GM19467 (cell line): ENCODE results near the gene FARS2.
"Not testable (repeated sequence)": the region's sequence is repeated elsewhere in the genome, so short reads cannot be mapped to it uniquely, and the experiment has no call there.

Experiments
- ATAC-seq: cut with Tn5 transposase; IDR thresholded peaks from one replicate; pipeline ENCODE4 v1.9.1; 2021; ENCODE audit warnings: mild to moderate bottlenecking, moderate library complexity; ENCODE audit not compliant: unreplicated experiment

FARS2 gene

GRCh38 chr6:5563086-5563485, 301.8 kb downstream of the FARS2 start:
- ATAC-seq: no peak

DNA sequence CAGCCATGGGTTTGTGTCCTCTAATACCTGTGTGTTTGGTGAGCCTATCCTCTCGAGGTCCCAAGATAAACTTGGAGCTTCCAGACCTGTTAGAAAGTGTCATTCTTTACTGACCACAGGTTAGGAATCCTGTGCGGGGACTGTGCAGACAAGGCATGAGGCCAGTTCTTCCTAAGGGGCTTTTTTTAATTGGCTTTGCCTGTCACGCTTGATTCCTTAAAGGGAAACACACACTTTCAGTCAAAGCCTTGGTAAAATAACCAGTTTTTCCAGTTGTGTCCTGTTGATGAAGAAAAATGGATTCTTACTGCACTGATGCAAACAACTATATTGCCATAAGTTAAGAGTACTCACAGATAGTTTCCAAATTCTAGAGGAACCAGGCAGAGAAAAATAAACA, 303.4 kb downstream of the FARS2 start:
- not testable (repeated sequence) for ATAC-seq

DNA sequence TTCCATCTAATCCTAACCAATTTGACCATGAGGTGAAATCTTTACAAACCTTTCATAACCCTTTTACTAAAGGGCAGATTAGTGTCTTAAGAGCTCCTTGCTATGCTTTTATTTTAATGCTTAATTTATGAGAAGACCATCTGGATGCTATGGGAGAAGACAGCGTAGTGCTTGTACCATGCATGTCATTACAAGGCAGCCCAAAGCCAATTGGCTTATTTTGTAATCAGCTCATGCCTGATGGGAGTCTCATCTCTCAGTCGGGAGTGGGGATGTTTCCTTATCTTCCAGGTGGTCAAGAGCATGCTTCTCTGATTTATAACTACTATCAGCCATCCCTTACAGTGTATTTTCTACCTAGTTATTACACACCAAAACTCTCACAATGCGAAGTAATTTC, 304.7 kb downstream of the FARS2 start:
- ATAC-seq: no peak

DNA sequence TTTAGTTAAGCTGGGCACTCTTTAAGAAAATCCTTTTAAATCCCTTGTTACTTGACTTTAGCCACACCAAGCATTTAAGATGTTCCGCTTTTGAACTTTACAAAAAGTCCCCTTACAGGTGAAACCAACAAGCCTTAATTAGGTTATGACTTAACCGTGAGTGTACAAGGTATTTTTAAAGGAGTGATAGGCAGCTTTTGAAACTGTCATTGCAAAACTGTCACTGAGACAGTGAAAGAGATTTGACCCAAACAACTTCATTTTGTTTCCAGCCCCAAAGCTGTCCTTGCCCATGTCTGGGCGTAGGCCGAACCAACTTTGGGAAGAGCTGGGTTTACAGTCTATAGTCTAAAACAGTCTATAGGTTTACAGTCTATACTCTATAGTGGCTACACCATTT, 305.4 kb downstream of the FARS2 start:
- no peak for ATAC-seq

DNA sequence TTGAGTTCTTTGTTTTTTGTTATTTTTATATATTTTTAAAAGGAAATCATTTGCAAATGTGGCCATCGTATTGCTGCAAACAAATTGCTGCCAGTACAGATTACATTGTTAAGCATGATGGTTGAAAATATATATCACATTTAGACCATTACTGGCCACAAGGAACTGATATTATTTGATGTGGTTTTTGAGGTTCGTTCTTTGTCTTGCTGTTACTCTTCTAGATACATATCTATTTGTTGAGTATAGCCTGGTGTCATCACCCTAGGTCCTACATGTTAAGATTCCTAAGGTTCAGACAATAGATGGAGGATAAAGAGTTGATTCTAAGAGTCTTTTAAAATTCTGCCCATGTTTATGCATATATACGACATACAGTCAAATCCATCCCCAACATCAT, 306.0 kb downstream of the FARS2 start:
- no peak for ATAC-seq

DNA sequence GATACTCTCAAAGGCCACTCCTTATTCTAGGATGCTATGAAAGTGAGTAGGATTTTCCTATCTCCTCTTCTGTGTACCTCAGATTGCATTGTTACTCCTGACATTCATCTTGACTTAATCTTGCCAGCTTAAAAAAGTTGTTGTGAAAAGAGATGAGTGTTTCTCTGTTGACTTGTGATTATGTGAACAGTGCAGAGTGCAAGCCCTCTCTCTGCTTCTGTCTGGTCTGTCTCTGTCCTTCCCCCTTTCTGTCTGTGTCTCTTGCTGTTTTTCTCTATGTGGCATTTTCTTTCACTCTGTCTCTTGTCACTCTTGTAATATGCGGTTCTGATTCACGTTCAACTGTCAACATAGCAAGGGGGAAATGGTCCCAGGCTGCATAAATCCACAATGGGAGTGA, 306.6 kb downstream of the FARS2 start:
- ATAC-seq: no peak

DNA sequence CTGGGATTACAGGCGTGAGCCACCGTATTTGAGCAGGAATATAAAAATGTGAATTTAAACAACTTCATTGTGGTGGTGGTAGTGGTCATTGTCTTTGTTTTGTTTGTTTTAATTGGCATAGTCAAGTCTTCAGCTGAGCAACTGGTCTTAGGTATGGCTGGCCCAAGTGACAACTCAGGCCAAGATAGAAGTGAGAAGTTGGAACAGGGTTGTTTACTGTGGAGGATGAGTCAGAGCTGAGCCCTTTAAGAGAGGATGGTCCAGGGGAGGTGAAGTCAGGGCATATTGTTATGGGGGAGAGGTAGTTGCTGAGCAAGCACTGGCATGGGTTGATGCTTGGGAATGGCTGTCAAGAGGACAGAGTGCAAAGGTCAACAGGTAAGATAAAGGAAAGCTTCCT, 308.2 kb downstream of the FARS2 start:
- no peak for ATAC-seq

DNA sequence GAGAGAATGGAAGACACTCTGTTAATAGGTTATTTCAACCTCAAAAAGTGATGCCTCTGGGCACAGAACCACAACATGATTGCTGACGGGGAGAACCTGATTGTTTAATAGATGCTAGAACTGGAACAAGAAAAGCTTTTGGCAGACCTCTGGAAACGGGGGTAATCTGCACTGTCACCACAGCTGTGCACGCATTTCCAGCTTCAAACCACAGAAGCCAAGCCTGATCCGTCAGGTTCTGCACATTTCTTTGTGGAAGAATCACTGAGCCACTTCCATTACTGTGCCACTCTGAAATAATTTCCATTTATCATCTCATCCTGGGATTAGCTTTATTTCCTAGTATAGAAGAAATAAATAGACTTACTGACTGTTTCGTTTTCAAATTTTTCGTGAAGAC, 309.3 kb downstream of the FARS2 start:
- no peak for ATAC-seq

GRCh38 chr6:5580736-5581581, 319.6 kb downstream of the FARS2 start:
- ATAC-seq: no peak

DNA sequence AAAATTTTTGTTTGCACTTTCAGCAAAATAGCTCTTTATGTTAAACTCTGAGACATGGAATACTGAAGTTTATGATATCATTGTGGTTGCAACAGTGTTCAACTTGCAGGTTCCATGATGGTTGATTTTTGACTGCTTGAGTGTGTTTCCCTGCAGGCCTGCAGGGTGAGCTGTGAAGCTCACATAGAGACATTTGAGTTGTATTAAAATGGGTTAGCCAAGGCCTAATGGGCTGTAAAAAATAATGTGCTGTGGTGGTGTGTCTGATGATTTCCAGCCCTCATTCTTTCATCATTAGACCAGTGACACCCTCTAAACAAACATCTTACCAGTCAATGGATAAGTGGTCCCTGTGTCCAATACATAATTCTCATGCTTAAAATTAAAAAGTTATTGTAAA, 321.4 kb downstream of the FARS2 start:
- ATAC-seq: no peak

GRCh38 chr6:5583528-5583927, 322.2 kb downstream of the FARS2 start:
- ATAC-seq: no peak

- no peak for ATAC-seq
These were observed 322.8 kb downstream of the FARS2 start for GRCh38 chr6:5584078-5584482.

DNA sequence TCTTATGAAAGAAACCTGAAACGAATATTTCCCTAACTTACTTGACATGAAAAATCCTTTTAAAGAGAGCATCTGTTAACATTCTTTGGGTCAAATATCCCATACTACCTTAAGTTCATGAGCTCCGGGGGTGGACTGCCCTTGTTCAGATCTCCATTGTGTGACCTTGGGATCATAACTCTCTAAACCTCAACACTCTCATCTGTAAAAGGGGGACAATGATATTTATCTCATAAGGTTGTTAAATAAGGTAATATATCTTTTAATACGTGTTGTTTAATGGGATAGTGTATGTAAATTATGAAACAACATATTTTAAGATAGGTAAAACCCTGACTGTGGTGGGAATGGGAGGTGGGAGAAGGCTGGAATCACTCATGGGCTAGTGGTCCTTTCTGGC, 326.3 kb downstream of the FARS2 start:
- no peak for ATAC-seq

DNA sequence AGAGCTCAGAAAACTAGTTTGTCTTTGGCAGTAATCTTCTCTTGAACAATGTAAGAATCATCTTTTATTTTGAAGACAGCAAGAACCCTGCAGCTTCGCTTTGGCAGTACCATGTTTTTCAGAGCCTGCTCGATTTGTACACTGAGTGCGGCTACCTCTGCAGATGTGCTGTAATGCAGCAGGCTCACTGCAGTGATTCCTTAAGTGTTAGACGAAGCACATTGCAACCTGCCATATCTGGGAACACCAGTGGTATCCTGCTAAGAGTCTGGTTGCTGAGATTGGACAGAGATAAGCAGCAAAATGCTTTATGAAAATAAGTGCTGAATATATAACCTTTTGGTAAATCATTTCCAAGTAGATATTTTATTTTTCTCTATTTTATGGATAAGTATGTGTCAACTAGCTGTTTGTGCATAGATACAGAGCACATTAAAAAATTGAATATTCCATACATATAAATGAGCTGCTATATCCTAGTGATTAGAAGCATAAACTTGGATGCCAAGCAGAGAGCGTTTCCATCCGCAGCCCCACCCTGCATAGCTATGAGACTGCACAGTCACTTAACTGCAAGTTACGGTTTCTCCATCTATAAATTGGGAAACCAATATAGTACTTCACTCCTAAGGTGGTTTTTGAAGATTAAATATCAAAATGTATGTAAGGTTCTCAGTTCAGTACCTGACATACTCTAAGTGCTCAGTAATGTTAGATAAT, 328.3 kb downstream of the FARS2 start:
- ATAC-seq: no peak

- no peak for ATAC-seq
These were observed 328.9 kb downstream of the FARS2 start for GRCh38 chr6:5590187-5590586.

GRCh38 chr6:5592886-5593519, 331.7 kb downstream of the FARS2 start:
- ATAC-seq: no peak

GRCh38 chr6:5595184-5595583, 333.9 kb downstream of the FARS2 start:
- ATAC-seq: no peak

- no peak for ATAC-seq
These were observed 336.1 kb downstream of the FARS2 start for GRCh38 chr6:5597413-5597812.

DNA sequence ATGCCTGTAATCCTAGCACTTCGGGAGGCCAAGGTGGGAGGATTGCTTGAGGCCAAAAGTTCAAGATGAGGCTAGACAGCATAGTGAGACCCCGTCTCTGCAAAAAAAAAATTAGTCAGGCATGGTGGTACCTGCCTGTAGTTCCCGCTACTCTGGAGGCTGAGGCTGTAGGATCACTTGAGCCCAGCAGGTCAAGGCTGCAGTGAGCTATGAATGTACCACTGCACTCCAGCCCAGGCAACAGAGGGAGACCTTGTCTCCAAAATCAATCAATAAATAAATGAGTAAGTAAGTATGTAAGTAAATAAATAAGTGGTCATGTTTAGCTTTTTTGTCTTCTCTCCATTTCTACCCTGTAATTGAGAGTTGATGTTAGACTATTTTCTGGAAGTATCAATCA, 336.8 kb downstream of the FARS2 start:
- ATAC-seq: no peak

DNA sequence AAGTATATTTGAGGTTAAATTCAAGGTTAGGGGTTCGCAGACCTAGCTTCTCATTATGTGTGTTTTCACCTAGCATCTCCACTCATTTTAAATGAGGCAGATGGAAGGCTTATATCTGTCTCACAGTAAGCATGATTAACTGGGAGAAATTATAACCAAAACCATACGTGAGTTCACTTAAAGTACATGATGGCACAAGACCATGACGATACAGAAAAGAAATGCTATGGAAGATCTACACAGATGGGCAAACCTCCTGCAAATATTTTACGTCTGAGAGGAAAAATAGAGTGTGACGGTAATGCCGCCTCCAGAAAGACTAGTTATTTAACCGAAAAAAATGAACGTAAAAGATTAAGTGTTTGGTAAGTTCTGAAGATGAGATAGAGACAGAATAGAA, 337.8 kb downstream of the FARS2 start:
- ATAC-seq: no peak

GRCh38 chr6:5605937-5606336, 344.6 kb downstream of the FARS2 start:
- no peak for ATAC-seq

- no peak for ATAC-seq
These were observed 345.2 kb downstream of the FARS2 start for GRCh38 chr6:5606546-5606945.
